ENCODE data around the gene DAAM2. TPM values are rescaled to one million over a fixed set of nuclear protein-coding genes. Genes with fewer than 3 reads are reported as not detected.
A peak's percentile ranks its signal among the peaks of the same experiment; 100 is the strongest.

The DAAM2 gene
- total RNA-seq, 4 donors from 2014 or later, result 200 to 373 (median 270) TPM

DNA sequence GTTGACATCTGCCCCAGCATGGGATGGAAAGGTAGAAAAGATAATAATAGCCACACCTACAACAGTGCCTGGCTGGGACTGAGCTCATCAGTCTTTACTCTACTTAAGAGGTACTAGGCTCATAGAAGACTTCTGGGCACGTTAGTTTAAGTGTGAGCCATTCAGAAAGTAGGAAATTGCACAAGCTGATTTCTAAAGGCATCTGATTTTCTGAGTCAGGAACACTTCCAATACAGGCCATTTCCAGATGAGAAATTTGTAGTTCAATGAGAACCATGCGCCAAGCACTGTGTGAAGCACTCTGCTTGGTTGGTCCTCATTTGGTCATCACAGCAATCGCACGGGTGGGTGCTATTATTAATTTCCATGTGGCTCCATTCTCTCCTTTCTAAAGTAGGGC, 99.8 kb downstream of the DAAM2 start:
- no peak overlapping the region for H3K4me3 ChIP-seq
- H3K27ac ChIP-seq, result peak overlapping the region in 3 of 4 donors; percentile 75 to 85 (median 83)
- H3K36me3 ChIP-seq, result peaks cover 0 to 85% of the 10 kb centered on the region in 2 donors
- WGBS, 2 donors (ENCODE audit: low coverage in 1 of 2), result 0 to 80% methylated on average over 1 to 2 of the region's 4 CpGs
- no peaks in the 10 kb centered on the region for H3K9me3 ChIP-seq
- TF ChIP-seq POLR2A (IDR thresholded peaks at IDR 0.05) (no peak), POLR2AphosphoS5 (IDR thresholded peaks at IDR 0.05) (no peak), EP300 (IDR thresholded peaks at IDR 0.05) (no peak), CTCF (IDR thresholded peaks at IDR 0.05) (no peak)
- peaks cover 0 to 63% (median 16%) of the 10 kb centered on the region in 3 donors for H3K4me1 ChIP-seq
- H3K27me3 ChIP-seq, result no peaks in the 10 kb centered on the region
- no peak for ATAC-seq

DNA sequence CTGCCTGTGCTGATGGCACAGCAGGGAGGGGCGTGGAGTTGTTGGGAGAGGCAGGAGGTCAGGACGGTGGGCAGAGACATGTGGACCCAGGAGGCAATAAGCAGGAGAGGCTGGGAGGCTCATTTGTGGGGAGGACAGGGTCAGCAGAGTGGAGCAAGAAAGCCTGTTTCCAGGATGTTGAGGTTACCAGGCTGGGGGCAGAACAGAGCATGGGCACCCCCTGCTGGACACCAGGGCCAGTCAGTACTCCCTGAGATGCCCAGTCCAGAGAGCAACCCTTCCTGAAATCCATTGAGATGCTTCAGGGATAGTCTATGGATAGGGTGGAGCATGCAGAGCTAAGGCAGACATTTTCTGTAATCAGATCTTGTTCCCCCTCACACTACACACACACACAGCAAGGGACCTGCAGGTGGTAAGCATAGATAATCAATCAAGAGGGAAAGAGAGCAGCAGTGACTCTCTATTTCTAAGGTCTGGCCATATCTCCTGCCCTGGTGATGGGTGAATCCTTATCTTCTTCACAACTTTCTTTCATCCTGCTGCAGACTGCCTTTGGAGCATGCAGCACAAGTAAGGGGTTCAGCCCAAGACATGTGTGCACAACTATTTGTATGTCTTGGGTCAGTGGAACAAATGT, 100.4 kb downstream of the DAAM2 start:
- WGBS, 2 donors (ENCODE audit: low coverage in 1 of 2), result 17% methylated on average over 1 of the region's 2 CpGs; no CpG with 5 or more reads in 1 of the 2 donors
- Histone ChIP-seq H3K4me3 (no peak overlapping the region), H3K27ac (peak overlapping the region in 3 of 4 donors; percentile 75 to 85 (median 83)), H3K4me1 (peaks cover 0 to 57% (median 13%) of the 10 kb centered on the region in 3 donors), H3K9me3 (no peaks in the 10 kb centered on the region), H3K27me3 (no peaks in the 10 kb centered on the region), H3K36me3 (peaks cover 0 to 91% of the 10 kb centered on the region in 2 donors)
- ATAC-seq, result peak; percentile 39
- TF ChIP-seq POLR2A (IDR thresholded peaks at IDR 0.05), result no peak
- no peak for TF ChIP-seq EP300 (IDR thresholded peaks at IDR 0.05)
- TF ChIP-seq POLR2AphosphoS5 (IDR thresholded peaks at IDR 0.05), result no peak
- TF ChIP-seq CTCF (IDR thresholded peaks at IDR 0.05), result peak; percentile 50 to 79 (median 69)

GRCh38 chr6:39893286-39893685, 101.1 kb downstream of the DAAM2 start:
- H3K27ac ChIP-seq, result peak overlapping the region in 3 of 4 donors; percentile 75 to 85 (median 83)
- ATAC-seq, result no peak
- H3K36me3 ChIP-seq, result peaks cover 0 to 98% of the 10 kb centered on the region in 2 donors
- no peaks in the 10 kb centered on the region for H3K9me3 ChIP-seq
- TF ChIP-seq POLR2AphosphoS5 (IDR thresholded peaks at IDR 0.05) (no peak), CTCF (IDR thresholded peaks at IDR 0.05) (no peak), POLR2A (IDR thresholded peaks at IDR 0.05) (no peak), EP300 (IDR thresholded peaks at IDR 0.05) (no peak)
- no peak overlapping the region for H3K4me3 ChIP-seq
- WGBS, 2 donors (ENCODE audit: low coverage in 1 of 2), result 51 to 63% methylated on average over 1 to 3 of the region's 8 CpGs
- H3K27me3 ChIP-seq, result no peaks in the 10 kb centered on the region
- H3K4me1 ChIP-seq, result peaks cover 0 to 50% (median 6%) of the 10 kb centered on the region in 3 donors

DNA sequence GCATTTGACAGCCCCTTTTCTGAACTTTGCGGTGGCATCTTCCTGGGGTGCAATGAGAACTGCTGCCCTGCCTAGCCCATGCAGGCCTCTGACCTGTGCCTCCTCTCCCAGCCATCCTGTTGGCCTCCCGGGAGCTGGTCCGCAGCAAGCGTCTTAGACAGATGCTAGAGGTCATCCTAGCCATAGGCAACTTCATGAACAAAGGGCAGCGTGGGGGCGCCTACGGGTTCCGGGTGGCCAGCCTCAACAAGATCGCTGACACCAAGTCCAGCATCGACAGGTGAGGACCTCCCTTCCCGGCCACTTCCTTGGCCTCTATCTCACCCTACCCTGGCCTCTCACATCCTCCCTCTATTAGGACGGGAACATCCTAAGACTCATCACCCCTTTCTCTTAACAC, 104.5 kb downstream of the DAAM2 start:
- Histone ChIP-seq H3K36me3 (peaks cover 7 to 99% of the 10 kb centered on the region in 2 donors), H3K27ac (peak overlapping the region in 2 of 4 donors; percentile 2 to 43)

More for the DNA sequence above, 104.5 kb downstream of the DAAM2 start:
- no peaks in the 10 kb centered on the region for H3K9me3 ChIP-seq
- 71% methylated on average over 4 of the region's 12 CpGs; no CpG with 5 or more reads in 1 of the 2 donors for WGBS, 2 donors (ENCODE audit: low coverage in 1 of 2)
- peaks cover 0 to 16% (median 3%) of the 10 kb centered on the region in 3 donors for H3K4me1 ChIP-seq
- TF ChIP-seq POLR2A (IDR thresholded peaks at IDR 0.05) (no peak), CTCF (IDR thresholded peaks at IDR 0.05) (no peak), POLR2AphosphoS5 (IDR thresholded peaks at IDR 0.05) (no peak), EP300 (IDR thresholded peaks at IDR 0.05) (no peak)
- no peak for ATAC-seq
- no peaks in the 10 kb centered on the region for H3K27me3 ChIP-seq
- H3K4me3 ChIP-seq, result no peak overlapping the region
